DOHH2 (cell line): ENCODE data around the gene MYO1D.
A peak's percentile ranks its signal among the peaks of the same experiment; 100 is the strongest.

Experiments used
- H3F3A ChIP-seq: fragments of 200-600 bp; sonication (generic), shearing (Covaris generic); 2 replicates; pipeline ENCODE4 v1.6.0; 2016; ENCODE audit warnings: antibody characterized with exemption, mild to moderate bottlenecking; ENCODE audit not compliant: control insufficient read depth, insufficient read depth
- H3K27ac ChIP-seq: fragments of 200-600 bp; sonication (generic); 2 replicates; pipeline ENCODE4 v1.5.1; 2014; ENCODE audit warnings: low read depth, mild to moderate bottlenecking, low read length, moderate library complexity
- H3K27me3 ChIP-seq: fragments of 200-600 bp; sonication (generic); 2 replicates; pipeline ENCODE4 v1.6.1; 2014; ENCODE audit warnings: mild to moderate bottlenecking, low read length, mixed read lengths; ENCODE audit not compliant: control insufficient read depth
- H3K36me3 ChIP-seq: fragments of 200-600 bp; sonication (generic); 2 replicates; pipeline ENCODE4 v1.6.1; 2014; ENCODE audit warnings: mild to moderate bottlenecking, low read length, moderate library complexity, mixed read lengths; ENCODE audit not compliant: control insufficient read depth
- H3K4me1 ChIP-seq: fragments of 200-600 bp; sonication (generic); 2 replicates; pipeline ENCODE4 v1.6.1; 2014; ENCODE audit warnings: mild to moderate bottlenecking, low read length, mixed read lengths; ENCODE audit not compliant: control insufficient read depth
- H3K4me2 ChIP-seq: fragments of 200-600 bp; sonication (generic); 2 replicates; pipeline ENCODE4 v1.6.0; 2014; ENCODE audit warnings: mild to moderate bottlenecking, low read length, moderate library complexity
- H3K4me3 ChIP-seq: fragments of 200-600 bp; sonication (generic); 2 replicates; pipeline ENCODE4 v1.5.1; 2014; ENCODE audit warnings: mild to moderate bottlenecking, low read length, mixed read lengths
- H3K79me2 ChIP-seq: fragments of 200-600 bp; sonication (generic); 2 replicates; pipeline ENCODE4 v1.6.1; 2014; ENCODE audit warnings: mild to moderate bottlenecking, low read length, mixed read lengths; ENCODE audit not compliant: control insufficient read depth
- H3K9me2 ChIP-seq: fragments of 200-600 bp; sonication (generic); replicated peaks from 2 replicates; pipeline ENCODE4 v1.6.1; 2014; ENCODE audit warnings: mild to moderate bottlenecking, low read length, mixed read lengths; ENCODE audit not compliant: control insufficient read depth
- H3K9me3 ChIP-seq: fragments of 200-600 bp; sonication (generic); 2 replicates; pipeline ENCODE4 v1.6.1; 2014; ENCODE audit warnings: antibody characterized with exemption, low read length, mixed read lengths; ENCODE audit not compliant: control insufficient read depth, insufficient read depth
- H4K20me1 ChIP-seq: fragments of 200-600 bp; sonication (generic); 2 replicates; pipeline ENCODE4 v1.6.0; 2014; ENCODE audit warnings: low read depth, mild to moderate bottlenecking, antibody characterized with exemption, low read length, moderate library complexity; ENCODE audit not compliant: control insufficient read depth, insufficient read depth
- EZH2phosphoT487 ChIP-seq: fragments of 200-600 bp; sonication (generic); IDR thresholded peaks from 2 replicates; pipeline ENCODE4 v1.6.1; 2017; ENCODE audit warnings: borderline replicate concordance, mild to moderate bottlenecking, antibody characterized with exemption, low read length, moderate library complexity, mixed read lengths
- TF ChIP-seq, protein P1 (sequence below): fragments of 200-600 bp; sonication (generic); IDR thresholded peaks from one replicate; pipeline ENCODE4 v1.5.1; 2014; ENCODE audit warnings: antibody characterized with exemption, mild to moderate bottlenecking, low read depth, low read length; ENCODE audit not compliant: poor library complexity, severe bottlenecking

The MYO1D gene

GRCh38 chr17:32563583-32563982 is 313.3 kb downstream of the MYO1D start:
- Histone ChIP-seq H3K27me3 (peaks cover 12% of the 10 kb centered on the region), H3K4me2 (no peak overlapping the region), H3K36me3 (no peaks in the 10 kb centered on the region), H3K4me3 (no peak overlapping the region), H3F3A (no peaks in the 10 kb centered on the region), H3K9me3 (no peaks in the 10 kb centered on the region), H3K9me2 (no peaks in the 10 kb centered on the region), H3K27ac (no peak overlapping the region), H3K79me2 (no peaks in the 10 kb centered on the region), H3K4me1 (peaks cover 10% of the 10 kb centered on the region), H4K20me1 (no peaks in the 10 kb centered on the region)
- TF ChIP-seq EZH2phosphoT487: no peak
- TF ChIP-seq, protein P1, sequence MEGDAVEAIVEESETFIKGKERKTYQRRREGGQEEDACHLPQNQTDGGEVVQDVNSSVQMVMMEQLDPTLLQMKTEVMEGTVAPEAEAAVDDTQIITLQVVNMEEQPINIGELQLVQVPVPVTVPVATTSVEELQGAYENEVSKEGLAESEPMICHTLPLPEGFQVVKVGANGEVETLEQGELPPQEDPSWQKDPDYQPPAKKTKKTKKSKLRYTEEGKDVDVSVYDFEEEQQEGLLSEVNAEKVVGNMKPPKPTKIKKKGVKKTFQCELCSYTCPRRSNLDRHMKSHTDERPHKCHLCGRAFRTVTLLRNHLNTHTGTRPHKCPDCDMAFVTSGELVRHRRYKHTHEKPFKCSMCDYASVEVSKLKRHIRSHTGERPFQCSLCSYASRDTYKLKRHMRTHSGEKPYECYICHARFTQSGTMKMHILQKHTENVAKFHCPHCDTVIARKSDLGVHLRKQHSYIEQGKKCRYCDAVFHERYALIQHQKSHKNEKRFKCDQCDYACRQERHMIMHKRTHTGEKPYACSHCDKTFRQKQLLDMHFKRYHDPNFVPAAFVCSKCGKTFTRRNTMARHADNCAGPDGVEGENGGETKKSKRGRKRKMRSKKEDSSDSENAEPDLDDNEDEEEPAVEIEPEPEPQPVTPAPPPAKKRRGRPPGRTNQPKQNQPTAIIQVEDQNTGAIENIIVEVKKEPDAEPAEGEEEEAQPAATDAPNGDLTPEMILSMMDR: no peak

GRCh38 chr17:32558997-32559650 is 317.8 kb downstream of the MYO1D start:
- peak overlapping the region; percentile 51 for H3K4me3 ChIP-seq
- peaks cover 9% of the 10 kb centered on the region for H3K27me3 ChIP-seq
- H3K4me2 ChIP-seq: peak overlapping the region; percentile 69

GRCh38 chr17:32558326-32558955 is 318.5 kb downstream of the MYO1D start:
- no peaks in the 10 kb centered on the region for H3K36me3 ChIP-seq
- H3K4me2 ChIP-seq: peak overlapping the region; percentile 69
- peak overlapping the region; percentile 51 for H3K4me3 ChIP-seq
- no peaks in the 10 kb centered on the region for H4K20me1 ChIP-seq
- no peaks in the 10 kb centered on the region for H3F3A ChIP-seq
- H3K79me2 ChIP-seq: no peaks in the 10 kb centered on the region
- H3K27ac ChIP-seq: peak overlapping the region; percentile 54
- no peaks in the 10 kb centered on the region for H3K9me2 ChIP-seq
- H3K9me3 ChIP-seq: no peaks in the 10 kb centered on the region
- TF ChIP-seq, protein P1: no peak
- no peak for TF ChIP-seq EZH2phosphoT487
- H3K27me3 ChIP-seq: peaks cover 7% of the 10 kb centered on the region
- H3K4me1 ChIP-seq: peaks cover 45% of the 10 kb centered on the region

More at GRCh38 chr17:32558997-32559650, 317.8 kb downstream of the MYO1D start:
- Histone ChIP-seq H3K27ac (peak overlapping the region; percentile 54), H3K9me3 (no peaks in the 10 kb centered on the region), H3K4me1 (peaks cover 45% of the 10 kb centered on the region), H3K79me2 (no peaks in the 10 kb centered on the region), H4K20me1 (no peaks in the 10 kb centered on the region), H3F3A (no peaks in the 10 kb centered on the region), H3K9me2 (no peaks in the 10 kb centered on the region), H3K36me3 (no peaks in the 10 kb centered on the region)
- no peak for TF ChIP-seq EZH2phosphoT487
- TF ChIP-seq, protein P1: no peak
